HG03521 (cell line): ENCODE data around the gene OSMR.

Experiments used
- ATAC-seq: cut with Tn5 transposase; IDR thresholded peaks from one replicate; pipeline ENCODE4 v1.9.1; 2021; ENCODE audit warnings: mild to moderate bottlenecking, moderate library complexity; ENCODE audit not compliant: unreplicated experiment

Gene OSMR

GRCh38 chr5:38871058-38871605 is 25.3 kb downstream of the OSMR start:
- ATAC-seq = no peak

- no peak for ATAC-seq
Measured at GRCh38 chr5:38871790-38872551, 26.2 kb downstream of the OSMR start.

GRCh38 chr5:38872826-38873225 is 27.0 kb downstream of the OSMR start:
- ATAC-seq = no peak

- no peak for ATAC-seq
Measured at GRCh38 chr5:38874948-38875456, 29.2 kb downstream of the OSMR start.

GRCh38 chr5:38878391-38879077 is 32.7 kb downstream of the OSMR start:
- ATAC-seq = no peak

- no peak for ATAC-seq
Measured at GRCh38 chr5:38879078-38879460, 33.3 kb downstream of the OSMR start.

GRCh38 chr5:38883842-38884241 is 38.0 kb downstream of the OSMR start:
- no peak for ATAC-seq

- ATAC-seq = no peak
Measured at GRCh38 chr5:38885208-38885607, 39.4 kb downstream of the OSMR start.

GRCh38 chr5:38888041-38888440 is 42.2 kb downstream of the OSMR start:
- ATAC-seq = no peak

GRCh38 chr5:38889424-38889823 is 43.6 kb downstream of the OSMR start:
- ATAC-seq = no peak

- no peak for ATAC-seq
Measured at GRCh38 chr5:38891563-38891962, 45.8 kb downstream of the OSMR start.

- ATAC-seq = no peak
Measured at GRCh38 chr5:38892363-38892762, 46.6 kb downstream of the OSMR start.

DNA sequence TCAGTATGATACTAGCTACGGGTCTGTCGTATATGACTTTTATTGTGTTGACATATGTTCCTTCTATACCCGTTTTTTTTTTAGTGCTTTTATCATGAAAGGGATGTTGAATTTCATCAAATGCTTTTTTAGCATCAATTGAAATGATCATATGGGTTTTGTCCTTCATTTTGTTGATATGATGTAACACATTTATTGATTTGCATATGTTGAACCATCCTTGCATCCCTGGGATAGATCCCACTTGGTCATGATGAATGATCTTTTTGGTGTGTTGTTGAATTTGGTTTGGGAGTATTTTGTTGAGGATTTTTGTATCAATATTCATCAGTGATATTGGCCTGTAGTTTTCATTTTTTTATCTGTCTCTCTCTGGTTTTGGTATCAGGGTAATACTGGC is 50.9 kb downstream of the OSMR start:
- ATAC-seq = no peak

DNA sequence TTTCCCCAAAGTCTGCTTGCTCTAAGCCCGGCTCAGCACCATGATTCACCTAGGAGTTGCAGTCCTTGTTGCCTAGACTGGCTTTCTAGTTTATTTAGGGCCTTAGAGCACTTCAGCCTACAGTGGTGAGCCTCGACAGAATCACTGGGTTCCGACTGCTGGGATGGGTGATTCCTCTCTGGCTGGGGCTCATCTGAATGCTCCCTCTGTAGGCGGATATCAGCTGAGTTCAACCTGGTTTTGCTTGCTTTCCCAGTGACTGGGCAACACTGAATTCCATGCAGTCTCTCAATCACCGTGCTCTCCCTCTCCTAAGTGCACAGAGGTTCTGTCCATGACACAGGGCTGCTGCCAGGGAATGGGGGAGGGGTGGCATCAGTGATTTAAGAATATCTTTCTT is 54.1 kb downstream of the OSMR start:
- ATAC-seq = no peak

DNA sequence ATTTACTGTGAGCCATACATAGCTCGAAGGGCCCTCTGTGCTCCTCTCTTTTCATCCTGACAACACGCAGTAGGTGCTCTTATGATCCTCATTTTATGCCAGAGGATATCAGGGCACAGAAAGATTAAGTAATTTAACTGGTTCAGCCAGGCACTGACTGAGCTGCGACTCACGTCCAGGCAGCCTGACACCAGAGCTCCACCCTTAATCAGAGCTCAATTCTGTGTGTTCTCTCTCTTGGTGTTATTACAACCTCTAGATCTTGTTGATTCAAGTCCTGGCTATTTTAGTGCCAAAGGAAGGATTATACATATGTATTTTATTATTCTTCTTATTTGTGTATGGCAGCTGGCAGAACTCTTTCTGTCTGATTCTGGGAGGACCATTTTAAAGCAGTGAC is 59.7 kb downstream of the OSMR start:
- ATAC-seq = no peak

GRCh38 chr5:38906503-38906902 is 60.7 kb downstream of the OSMR start:
- no peak for ATAC-seq

- no peak for ATAC-seq
Measured at GRCh38 chr5:38911933-38912332, 66.1 kb downstream of the OSMR start.

- no peak for ATAC-seq
Measured at GRCh38 chr5:38913714-38914113, 67.9 kb downstream of the OSMR start.

DNA sequence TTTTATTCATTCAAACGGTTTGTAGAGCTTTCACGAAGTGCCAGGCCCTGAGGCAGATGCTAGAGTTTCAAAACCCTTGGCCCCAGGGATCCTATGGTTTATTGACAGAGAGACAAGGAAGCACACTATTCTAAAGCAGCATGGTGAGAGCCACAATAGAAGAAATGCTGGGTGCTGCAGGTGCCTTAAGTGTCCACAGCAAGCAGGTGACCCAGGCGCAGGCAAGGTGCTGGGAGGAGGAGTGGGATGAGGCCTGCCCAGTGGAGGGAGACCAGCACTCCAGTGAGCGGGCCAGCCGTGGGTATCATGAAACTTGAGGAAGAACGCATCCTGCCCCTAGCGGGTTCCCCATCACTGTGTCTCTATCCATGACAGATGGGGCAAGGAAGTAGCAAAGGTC is 71.0 kb downstream of the OSMR start:
- ATAC-seq = no peak

- no peak for ATAC-seq
Measured at GRCh38 chr5:38921174-38921573, 75.4 kb downstream of the OSMR start.

- peak; percentile 66 for ATAC-seq
Measured at GRCh38 chr5:38922199-38922598, 76.4 kb downstream of the OSMR start.
